ENCODE results near the gene KLHL15.

GRCh38 chrX:24030597-24030996, 3.6 kb upstream of the KLHL15 start:
- TF ChIP-seq EP300 (IDR thresholded peaks at IDR 0.05): no peak
- no peak for TF ChIP-seq CTCF (IDR thresholded peaks at IDR 0.05)
- no peak for TF ChIP-seq POLR2A (IDR thresholded peaks at IDR 0.05)
